Midbrain (tissue), 1 donor: ENCODE data around the gene ABCA1.
"Not testable (repeated sequence)": the region's sequence is repeated elsewhere in the genome, so short reads cannot be mapped to it uniquely, and the experiment has no call there.

Experiments used
- DNase-seq: peaks from one replicate; lab custom pipeline; 2025; lab: John Stamatoyannopoulos, UW

The ABCA1 gene

GRCh38 chr9:104869811-104870210 is 58.1 kb downstream of the ABCA1 start:
- no peak for DNase-seq

DNA sequence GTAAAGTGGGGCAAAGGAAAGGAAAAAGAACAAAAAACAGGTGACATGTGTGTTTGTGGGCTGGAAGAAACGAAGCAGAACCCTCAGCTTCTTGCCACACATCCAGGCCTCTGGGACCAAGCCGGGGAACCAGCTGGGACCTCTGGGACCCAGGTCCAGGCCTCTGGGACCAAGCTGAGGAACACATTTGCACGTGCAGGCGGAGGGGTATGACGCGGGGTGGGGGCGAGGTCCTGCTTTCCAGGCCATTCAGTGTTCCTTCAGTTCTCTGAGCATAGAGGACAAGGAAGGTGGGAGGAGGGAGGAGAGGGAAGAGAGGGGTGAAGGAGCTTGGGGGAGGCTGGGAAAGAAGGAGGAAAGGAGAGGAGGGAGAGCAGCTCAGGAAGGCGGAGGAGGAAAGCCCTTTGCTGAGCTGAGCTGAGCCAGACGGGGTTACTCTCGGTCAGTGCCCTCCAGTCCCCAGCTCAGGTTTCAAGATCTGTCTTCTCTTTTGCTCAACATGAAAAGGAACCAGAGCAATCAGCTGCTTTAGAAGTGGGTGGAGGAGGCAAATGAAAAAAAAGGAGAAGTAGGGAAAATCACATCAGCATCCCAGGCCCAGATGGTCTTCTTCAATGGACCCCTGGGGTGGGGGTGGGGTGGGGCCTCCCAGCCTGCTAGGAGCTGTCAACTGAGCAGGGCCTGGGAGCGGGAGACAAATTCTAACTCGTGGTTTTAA is 59.1 kb downstream of the ABCA1 start:
- DNase-seq = peak; percentile 50

GRCh38 chr9:104868303-104868686 is 59.7 kb downstream of the ABCA1 start:
- no peak for DNase-seq

- DNase-seq = no peak
Observed at GRCh38 chr9:104866191-104866590, 61.8 kb downstream of the ABCA1 start.

DNA sequence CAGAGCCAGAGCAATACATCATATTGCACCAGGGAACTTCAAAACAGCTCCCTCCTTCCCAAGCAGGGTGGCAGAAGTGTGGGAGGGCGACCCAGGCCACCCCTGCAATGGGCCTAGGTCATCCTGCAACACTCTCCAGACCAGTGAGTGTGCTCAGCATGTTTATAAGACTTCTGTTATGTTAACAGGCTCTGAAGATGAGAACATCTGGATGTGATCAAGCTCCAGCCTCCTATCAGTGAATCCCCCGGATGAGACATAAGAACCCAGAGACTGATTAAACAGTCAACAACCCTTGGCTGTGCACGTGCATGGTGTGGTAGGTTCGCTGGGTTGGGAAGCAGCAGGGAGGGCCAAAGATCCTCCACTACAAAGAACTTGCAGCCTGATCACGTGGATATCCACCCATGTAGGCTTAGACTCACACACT is 63.3 kb downstream of the ABCA1 start:
- DNase-seq = no peak

DNA sequence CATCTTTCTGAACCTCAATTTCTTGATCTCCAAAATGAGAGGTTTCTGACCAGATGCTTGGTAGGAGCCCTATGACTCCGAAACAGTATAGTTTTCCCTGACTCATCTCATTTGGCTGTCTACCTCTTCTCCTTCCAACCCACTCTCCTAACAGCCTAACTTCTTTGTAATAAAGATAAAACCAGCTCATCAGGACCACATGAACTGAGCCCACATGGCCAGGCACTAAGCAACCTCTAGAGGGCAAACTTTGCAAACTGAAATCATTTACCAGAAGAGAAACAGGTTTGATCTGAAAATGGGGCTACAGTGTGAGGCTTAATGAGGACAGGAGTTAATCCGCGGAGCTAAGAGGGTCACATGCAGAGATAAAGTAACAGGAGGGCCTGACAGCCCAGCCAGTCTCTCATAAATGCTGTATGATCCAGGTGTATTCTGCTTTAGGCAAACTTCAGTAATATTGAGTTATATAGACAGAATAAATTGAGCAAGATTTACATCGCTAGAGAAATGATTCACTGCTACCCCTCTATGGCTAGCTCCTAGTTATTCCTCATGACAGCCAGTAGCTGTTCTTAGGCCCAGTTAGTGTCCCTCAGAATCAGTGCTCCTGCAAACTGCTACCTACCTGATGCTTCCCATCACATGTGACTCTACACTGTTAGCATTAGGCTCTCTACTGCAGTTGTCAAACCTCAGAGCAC is 64.6 kb downstream of the ABCA1 start:
- DNase-seq = peak; percentile 75

GRCh38 chr9:104861397-104861796 is 66.6 kb downstream of the ABCA1 start:
- no peak for DNase-seq

GRCh38 chr9:104860263-104860662 is 67.7 kb downstream of the ABCA1 start:
- no peak for DNase-seq

GRCh38 chr9:104858846-104859245 is 69.1 kb downstream of the ABCA1 start:
- DNase-seq = no peak

GRCh38 chr9:104858271-104858670 is 69.7 kb downstream of the ABCA1 start:
- no peak for DNase-seq

GRCh38 chr9:104856413-104856941 is 71.5 kb downstream of the ABCA1 start:
- no peak for DNase-seq

DNA sequence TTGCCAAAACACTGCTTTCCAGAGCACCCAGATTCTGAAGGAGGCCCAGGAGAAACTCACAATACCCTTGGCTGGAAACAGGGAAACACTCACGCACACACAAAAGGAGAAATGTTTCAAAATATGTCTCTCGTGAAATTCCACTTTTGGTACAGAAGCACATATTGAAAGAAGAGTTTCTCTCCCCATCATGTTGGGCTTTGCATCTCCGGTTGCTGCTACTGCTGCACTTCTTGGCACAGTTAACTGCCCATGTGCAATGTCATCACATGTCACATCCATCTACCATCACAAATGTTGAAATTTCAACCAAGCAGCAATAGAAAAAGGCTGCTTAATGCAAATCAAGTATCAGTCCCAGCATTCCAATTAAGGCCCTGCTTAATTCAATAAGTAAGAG is 72.1 kb downstream of the ABCA1 start:
- no peak for DNase-seq

GRCh38 chr9:104855258-104855657 is 72.7 kb downstream of the ABCA1 start:
- not testable (repeated sequence) for DNase-seq

GRCh38 chr9:104854613-104855012 is 73.3 kb downstream of the ABCA1 start:
- DNase-seq = no peak

DNA sequence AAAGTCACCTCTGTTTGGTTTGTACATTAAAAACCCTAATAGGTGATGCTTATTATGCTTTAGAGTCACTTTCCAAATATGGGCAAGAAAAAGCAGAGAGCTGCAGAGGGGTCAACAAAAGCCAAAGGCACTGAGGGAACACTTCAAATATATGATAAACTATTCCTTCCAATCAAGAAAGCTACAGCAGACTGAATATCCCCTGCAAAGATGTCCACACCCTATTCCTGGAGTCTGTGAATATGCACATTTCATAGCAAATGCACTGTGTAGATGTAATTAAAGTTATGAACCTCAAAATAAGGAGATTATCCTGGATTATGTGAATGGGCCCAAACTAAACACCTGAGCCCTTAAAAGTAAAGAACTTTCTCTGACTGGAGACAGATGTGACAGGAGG is 74.3 kb downstream of the ABCA1 start:
- no peak for DNase-seq

GRCh38 chr9:104853159-104853558 is 74.8 kb downstream of the ABCA1 start:
- no peak for DNase-seq

DNA sequence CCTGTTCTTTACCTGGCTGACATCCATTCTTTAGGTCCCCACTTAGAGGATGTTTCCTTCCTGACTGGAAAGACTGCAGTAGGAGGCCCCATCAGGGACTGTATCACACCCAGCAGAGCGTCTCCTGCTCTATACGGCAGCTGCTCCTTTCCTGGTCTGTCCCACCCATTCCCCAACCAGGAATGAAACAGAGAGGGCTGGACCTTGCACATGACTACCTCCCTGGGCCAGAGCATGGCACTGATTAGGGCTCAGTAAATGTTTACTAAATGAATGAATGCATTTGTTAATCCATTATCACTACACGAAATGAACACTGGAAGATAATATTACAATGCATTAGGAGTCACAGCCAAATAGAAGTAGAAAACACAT is 76.4 kb downstream of the ABCA1 start:
- DNase-seq = no peak

GRCh38 chr9:104850786-104851545 is 77.0 kb downstream of the ABCA1 start:
- no peak for DNase-seq

DNA sequence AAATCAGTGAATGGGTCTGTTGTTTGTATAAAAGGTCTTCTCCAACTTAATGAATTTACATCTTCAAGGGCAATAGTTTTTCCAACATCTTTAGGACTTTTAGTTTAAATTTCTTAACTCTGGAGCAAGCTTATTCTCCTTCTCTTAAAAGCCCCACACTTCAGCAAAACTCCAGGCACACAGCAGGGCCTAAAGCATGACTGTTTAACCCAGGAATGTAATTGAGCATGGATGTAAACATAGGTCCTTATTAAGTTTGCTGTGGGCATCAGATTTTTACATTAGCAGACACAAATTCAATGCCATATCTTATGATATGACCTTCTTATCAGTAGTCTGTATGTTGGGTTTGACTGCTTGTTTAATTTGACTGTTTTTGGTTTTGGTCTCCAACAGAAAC is 78.9 kb downstream of the ABCA1 start:
- no peak for DNase-seq

- no peak for DNase-seq
Observed at GRCh38 chr9:104844710-104845109, 83.2 kb downstream of the ABCA1 start.

GRCh38 chr9:104843644-104844240 is 84.2 kb downstream of the ABCA1 start:
- no peak for DNase-seq

- DNase-seq = no peak
Observed at GRCh38 chr9:104842698-104843097, 85.3 kb downstream of the ABCA1 start.
